IMR-90 (cell line): ENCODE results near the gene CKAP2L. TPM values are rescaled to one million over a fixed set of nuclear protein-coding genes. Genes with fewer than 3 reads are reported as not detected.
A peak's percentile ranks its signal among the peaks of the same experiment; 100 is the strongest.

Source experiments
- ATAC-seq: fragments of 200-7000 bp; cut with Tn5 transposase; 2 replicates; pipeline ENCODE4 v1.9.1; 2020; ENCODE audit warnings: low read depth, mild to moderate bottlenecking, moderate library complexity
- BruUV-seq: library from RNA; stranded (reverse); fragments of 400-500 nt; replicated peaks from 2 replicates; lab custom pipeline; 2021; lab: Mats Ljungman, UMichigan
- CTCF ChIA-PET: fragments of 300-600 bp; formaldehyde crosslinking; extraction: SDS; loops from one replicate; lab custom pipeline; 2021; ENCODE audit warnings: antibody characterized with exemption; lab: Yijun Ruan, JAX
- POLR2A ChIA-PET: fragments of 300-600 bp; sonication (Branson Sonifier 250); formaldehyde crosslinking; loops from one replicate; lab custom pipeline; 2022; ENCODE audit warnings: antibody characterized with exemption; ENCODE audit not compliant: unreplicated experiment; lab: Charles Lee
- DNase-seq: peaks from one replicate; pipeline ENCODE4 v3.0.0; 2013
- H2AFZ ChIP-seq: replicated peaks from 2 replicates; pipeline ENCODE3; 2013; ENCODE audit warnings: low read length, mild to moderate bottlenecking; ENCODE audit not compliant: poor library complexity
- H2AK5ac ChIP-seq: 2 replicates; pipeline ENCODE4 v1.6.1; 2013; ENCODE audit warnings: low read depth, low read length, inconsistent platforms
- H2AK9ac ChIP-seq: replicated peaks from 2 replicates; pipeline ENCODE3; 2013; ENCODE audit warnings: mild to moderate bottlenecking, low read depth, low read length, moderate library complexity; ENCODE audit not compliant: poor library complexity
- H2BK120ac ChIP-seq: 2 replicates; pipeline ENCODE4 v1.6.1; 2013; ENCODE audit warnings: low read depth, low read length, inconsistent platforms
- H2BK15ac ChIP-seq: 3 replicates; pipeline ENCODE4 v1.6.1; 2013; ENCODE audit warnings: low read depth, low read length, inconsistent platforms
- H2BK20ac ChIP-seq: 2 replicates; pipeline ENCODE4 v1.6.1; 2013; ENCODE audit warnings: low read depth, mild to moderate bottlenecking, inconsistent platforms, low read length, moderate library complexity
- H2BK5ac ChIP-seq: 2 replicates; pipeline ENCODE4 v1.6.1; 2013; ENCODE audit warnings: mild to moderate bottlenecking, low read depth, low read length, inconsistent platforms; ENCODE audit not compliant: poor library complexity, severe bottlenecking
- H3K14ac ChIP-seq: replicated peaks from 2 replicates; pipeline ENCODE4 v1.6.1; 2013; ENCODE audit warnings: low read depth, low read length, inconsistent platforms
- H3K18ac ChIP-seq: 2 replicates; pipeline ENCODE4 v1.6.1; 2013; ENCODE audit warnings: low read depth, low read length, control low read depth
- H3K23ac ChIP-seq: 2 replicates; pipeline ENCODE4 v1.6.1; 2013; ENCODE audit warnings: low read depth, low read length, inconsistent platforms
- H3K27ac ChIP-seq: 2 replicates; pipeline ENCODE4 v1.5.1; 2013; ENCODE audit warnings: mild to moderate bottlenecking, control low read depth, low read length; ENCODE audit not compliant: insufficient read depth
- H3K27me3 ChIP-seq: 2 replicates; pipeline ENCODE4 v1.6.1; 2013; ENCODE audit warnings: low read length; ENCODE audit not compliant: control insufficient read depth, insufficient read depth
- H3K36me3 ChIP-seq: 2 replicates; pipeline ENCODE4 v1.6.1; 2013; ENCODE audit warnings: low read length, mixed read lengths; ENCODE audit not compliant: control insufficient read depth, insufficient read depth
- H3K4ac ChIP-seq: 2 replicates; pipeline ENCODE4 v1.6.1; 2013; ENCODE audit warnings: low read depth, low read length, inconsistent platforms
- H3K4me1 ChIP-seq: 2 replicates; pipeline ENCODE4 v1.6.1; 2013; ENCODE audit warnings: low read length, mixed read lengths; ENCODE audit not compliant: control insufficient read depth, insufficient read depth
- H3K4me2 ChIP-seq: 2 replicates; pipeline ENCODE4 v1.6.1; 2013; ENCODE audit warnings: low read depth, mild to moderate bottlenecking, control low read depth, low read length, moderate library complexity
- H3K4me3 ChIP-seq: 2 replicates; pipeline ENCODE4 v1.5.1; 2013; ENCODE audit warnings: low read depth, mild to moderate bottlenecking, control low read depth, low read length, moderate library complexity; ENCODE audit not compliant: insufficient read depth
- H3K56ac ChIP-seq: 2 replicates; pipeline ENCODE4 v1.6.1; 2013; ENCODE audit warnings: low read length, inconsistent platforms; ENCODE audit not compliant: insufficient read depth; ENCODE audit errors: extremely low read depth
- H3K79me1 ChIP-seq, 2 experiments: 2 replicates each; pipeline ENCODE4 v1.6.1; 2013; ENCODE audit warnings: low read length in 2 of 2, inconsistent platforms in 1 of 2, low read depth in 1 of 2
- H3K9ac ChIP-seq: 2 replicates; pipeline ENCODE4 v1.6.1; 2013; ENCODE audit warnings: low read depth, low read length, control low read depth
- H3K9me1 ChIP-seq: 2 replicates; pipeline ENCODE4 v1.6.1; 2013; ENCODE audit warnings: low read length, inconsistent platforms; ENCODE audit not compliant: insufficient read depth
- H3K9me3 ChIP-seq: 2 replicates; pipeline ENCODE4 v1.6.1; 2013; ENCODE audit warnings: low read length; ENCODE audit not compliant: control insufficient read depth, insufficient read depth
- H4K20me1 ChIP-seq: 2 replicates; pipeline ENCODE4 v1.6.1; 2013; ENCODE audit warnings: low read length, inconsistent platforms; ENCODE audit not compliant: insufficient read depth
- H4K5ac ChIP-seq: 2 replicates; pipeline ENCODE4 v1.6.1; 2013; ENCODE audit warnings: mild to moderate bottlenecking, low read depth, low read length, control low read depth
- H4K8ac ChIP-seq, 2 experiments: 2 replicates each; pipeline ENCODE4 v1.6.1; 2013; ENCODE audit warnings: low read depth in 2 of 2, low read length in 2 of 2, control low read depth in 1 of 2, inconsistent platforms in 1 of 2
- H4K91ac ChIP-seq: 2 replicates; pipeline ENCODE4 v1.6.1; 2013; ENCODE audit warnings: low read depth, low read length, inconsistent platforms; ENCODE audit not compliant: insufficient read depth
- CHD1 ChIP-seq: IDR thresholded peaks from 2 replicates; pipeline ENCODE4 v1.6.1; 2012; ENCODE audit warnings: low read depth, low read length, improper control_type of control experiment
- MAFK ChIP-seq: IDR thresholded peaks from 2 replicates; pipeline ENCODE4 v1.6.1; 2012; ENCODE audit warnings: low read depth, low read length, improper control_type of control experiment
- RAD21 ChIP-seq: IDR thresholded peaks from 2 replicates; pipeline ENCODE4 v1.6.1; 2012; ENCODE audit warnings: low read length, improper control_type of control experiment
- SMC3 ChIP-seq: fragments of 150-350 bp; IDR thresholded peaks from 2 replicates; pipeline ENCODE4 v1.6.1; 2016; ENCODE audit warnings: low read depth, mild to moderate bottlenecking, antibody characterized with exemption, low read length, moderate library complexity
- WGBS, 2 experiments: methylation state at CpG; one replicate each; pipeline versions ENCODE4 v1.1.5 to v1.1.7; 2013; ENCODE audit warnings: missing lambda C conversion rate in 2 of 2; ENCODE audit not compliant: insufficient read length in 1 of 2; ENCODE audit errors: extremely low coverage in 2 of 2; 5-methylcytosine and 5-hydroxymethylcytosine counted together
- dilution Hi-C: fragments of 300-500 bp; cut with HindIII; formaldehyde crosslinking; loops from one replicate; pipeline ENCODE4 v1.14.3; 2018; ENCODE audit warnings: low sequenced_read_pairs; ENCODE audit not compliant: unreplicated experiment
- in situ Hi-C: fragments of 300-500 bp; cut with MboI; formaldehyde crosslinking; loops from 3 replicates; pipeline ENCODE4 v1.14.3; 2019; ENCODE audit warnings: low sequenced_read_pairs, inconsistent platforms, mixed read lengths
- intact Hi-C: fragments of 100-400 bp; cut with micrococcal nuclease; formaldehyde crosslinking; loops from 2 replicates; pipeline ENCODE4 v1.10.0; 2022
- polyA plus RNA-seq, 3 experiments: library from polyadenylated mRNA; depleted of rRNA; stranded (reverse); fragments of >200 nt; gene quantifications; 2 replicates each; pipeline ENCODE4 v1.2.3, GENCODE V29; 2012; ENCODE audit warnings: low replicate concordance in 1 of 3
- total RNA-seq: library from RNA; depleted of rRNA; stranded (reverse); fragments of >200 nt; gene quantifications from 2 replicates; pipeline ENCODE4 v1.2.3, GENCODE V29; 2012

CKAP2L gene
- total and polyA plus RNA-seq, 2 of the 4 experiments (the other 2 are of a cell fraction) = 6.4 to 9.9 TPM

GRCh38 chr2:112713585-112713925 is 50.9 kb downstream of the CKAP2L start:
- H3K14ac ChIP-seq = 0 out of 2 replicates have a peak overlapping the region, but pooled peaks have one; percentile 13
- no peak overlapping the region; the same call in 1 of the 2 replicates for H3K27ac ChIP-seq
- H2AK9ac ChIP-seq = peak overlapping the region; percentile 63
- no peaks in the 10 kb centered on the region for H3K36me3 ChIP-seq
- ChIA-PET POLR2A (no interaction called here), CTCF (no interaction called here)
- peak overlapping the region; percentile 43 to 56; a peak in 3 of 4 replicates for H4K8ac ChIP-seq
- H4K91ac ChIP-seq = peak overlapping the region; percentile 16; the same call in 1 of the 2 replicates
- dilution Hi-C loops = no loop called here
- 0 out of 2 replicates have a peak overlapping the region, but pooled peaks have one; percentile 22 for H2BK20ac ChIP-seq
- H2BK120ac ChIP-seq = peak overlapping the region; percentile 61
- no peak for DNase-seq
- H3K4me2 ChIP-seq = no peak overlapping the region
- H3K9me3 ChIP-seq = no peaks in the 10 kb centered on the region
- peak overlapping the region; percentile 29; the same call in 1 of the 3 replicates for H2BK15ac ChIP-seq
- TF ChIP-seq MAFK (no peak), CHD1 (no peak), SMC3 (no peak), RAD21 (no peak)
- ATAC-seq = peak; percentile 29; the same call in 1 of the 2 replicates
- no peaks in the 10 kb centered on the region for H4K20me1 ChIP-seq
- no peaks in the 10 kb centered on the region for H3K79me1 ChIP-seq
- intact Hi-C loops = no loop called here
- no TSS peak for BruUV-seq
- H3K4me3 ChIP-seq = no peak overlapping the region
- peak overlapping the region; percentile 87 for H2AFZ ChIP-seq
- H3K9me1 ChIP-seq = peaks cover 7% of the 10 kb centered on the region
- H3K18ac ChIP-seq = 0 out of 2 replicates have a peak overlapping the region, but pooled peaks have one; percentile 8
- H3K9ac ChIP-seq = no peak overlapping the region
- H3K56ac ChIP-seq = no peak overlapping the region
- peak overlapping the region; percentile 63 for H2BK5ac ChIP-seq
- in situ Hi-C loops = no loop called here
- peaks cover 3% of the 10 kb centered on the region; the same call in 1 of the 2 replicates for H3K27me3 ChIP-seq
- H4K5ac ChIP-seq = no peak overlapping the region
- 70% methylated on average over 3 of the region's 7 CpGs; no CpG with 5 or more reads in 1 of the 2 experiments for WGBS, 2 experiments
- peak overlapping the region; percentile 39; the same call in 1 of the 2 replicates for H2AK5ac ChIP-seq
- H3K23ac ChIP-seq = no peak overlapping the region
- H3K4me1 ChIP-seq = peaks cover 8% of the 10 kb centered on the region
- peak overlapping the region; percentile 64; the same call in 1 of the 2 replicates for H3K4ac ChIP-seq
